ENCODE results near the gene LBX1. TPM values are rescaled to one million over a fixed set of nuclear protein-coding genes. Genes with fewer than 3 reads are reported as not detected.

LBX1 gene
- total RNA-seq, 2 donors from 2014 or later = not detected

DNA sequence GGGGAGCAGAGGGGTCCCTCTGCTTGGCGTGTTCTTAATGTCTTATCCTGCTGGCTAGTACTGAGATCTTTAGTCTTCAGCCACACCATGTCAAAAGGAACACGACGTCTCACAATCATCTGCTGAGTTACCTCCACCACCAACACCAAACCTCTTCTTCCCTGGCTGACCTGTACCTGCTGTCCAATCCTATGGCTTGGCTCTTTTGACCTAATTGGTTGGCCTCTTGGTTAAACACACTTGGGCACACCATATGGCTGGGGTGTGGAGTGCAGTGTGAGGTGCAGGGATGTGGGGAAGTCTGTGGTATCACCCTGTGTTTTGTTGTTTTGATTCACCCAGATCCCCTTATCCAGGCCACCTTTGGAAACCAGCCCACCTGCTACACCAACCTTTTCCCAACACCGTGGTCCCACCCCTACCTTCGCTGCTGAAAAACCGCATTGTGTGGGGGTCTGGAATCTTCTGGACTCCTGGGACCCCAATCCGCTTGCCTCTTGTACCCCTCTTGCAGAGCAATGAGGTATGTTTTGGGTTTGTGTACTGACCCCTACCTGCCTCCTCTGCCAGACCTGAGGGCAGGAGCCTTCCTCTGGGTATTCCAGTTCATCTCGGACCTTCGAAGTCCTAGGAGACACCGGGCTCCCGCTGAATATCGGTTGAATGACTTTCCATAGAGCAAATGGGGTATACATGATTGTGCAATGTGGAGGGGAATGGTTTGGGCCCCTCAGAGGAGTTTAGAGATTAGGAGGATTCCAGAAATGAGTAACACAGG, 2.8 kb upstream of the LBX1 start:
- TF ChIP-seq, protein P1, sequence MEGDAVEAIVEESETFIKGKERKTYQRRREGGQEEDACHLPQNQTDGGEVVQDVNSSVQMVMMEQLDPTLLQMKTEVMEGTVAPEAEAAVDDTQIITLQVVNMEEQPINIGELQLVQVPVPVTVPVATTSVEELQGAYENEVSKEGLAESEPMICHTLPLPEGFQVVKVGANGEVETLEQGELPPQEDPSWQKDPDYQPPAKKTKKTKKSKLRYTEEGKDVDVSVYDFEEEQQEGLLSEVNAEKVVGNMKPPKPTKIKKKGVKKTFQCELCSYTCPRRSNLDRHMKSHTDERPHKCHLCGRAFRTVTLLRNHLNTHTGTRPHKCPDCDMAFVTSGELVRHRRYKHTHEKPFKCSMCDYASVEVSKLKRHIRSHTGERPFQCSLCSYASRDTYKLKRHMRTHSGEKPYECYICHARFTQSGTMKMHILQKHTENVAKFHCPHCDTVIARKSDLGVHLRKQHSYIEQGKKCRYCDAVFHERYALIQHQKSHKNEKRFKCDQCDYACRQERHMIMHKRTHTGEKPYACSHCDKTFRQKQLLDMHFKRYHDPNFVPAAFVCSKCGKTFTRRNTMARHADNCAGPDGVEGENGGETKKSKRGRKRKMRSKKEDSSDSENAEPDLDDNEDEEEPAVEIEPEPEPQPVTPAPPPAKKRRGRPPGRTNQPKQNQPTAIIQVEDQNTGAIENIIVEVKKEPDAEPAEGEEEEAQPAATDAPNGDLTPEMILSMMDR (IDR thresholded peaks at IDR 0.05) = no peak
- no peaks in the 10 kb centered on the region for H3K9me3 ChIP-seq
- DNase-seq = no peak
- no peak overlapping the region for H3K27ac ChIP-seq
- H3K4me1 ChIP-seq = peaks cover 10% of the 10 kb centered on the region
- intact Hi-C loops (cut with DNase I) = no loop called here
- H3K9ac ChIP-seq (ENCODE audit: low read depth in 2 of 2, low read length in 2 of 2) = no peak overlapping the region
- H3K4me3 ChIP-seq = no peak overlapping the region
- no peaks in the 10 kb centered on the region for H3K36me3 ChIP-seq
- H3K27me3 ChIP-seq = peaks cover 99% of the 10 kb centered on the region

DNA sequence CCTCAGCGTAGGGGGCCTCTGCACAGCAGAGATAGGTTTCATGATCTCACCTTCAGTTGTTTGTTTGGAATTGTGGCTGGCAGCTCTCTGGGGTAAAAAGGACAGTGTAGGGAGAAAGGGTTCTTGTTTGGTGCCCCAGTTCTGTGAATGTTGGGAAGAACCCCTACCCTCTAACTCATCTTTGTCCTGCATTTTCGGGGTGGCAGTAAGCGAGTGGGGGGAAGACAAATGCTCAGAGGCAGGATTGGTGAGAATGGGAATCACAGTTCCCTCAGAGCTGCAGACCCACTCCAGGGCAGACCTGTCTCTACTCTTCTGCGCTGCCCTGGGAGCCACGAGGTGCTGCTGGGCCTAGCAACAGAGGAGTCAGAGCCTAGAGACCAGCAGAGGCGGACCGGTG, 1.8 kb upstream of the LBX1 start:
- TF ChIP-seq, protein P1 (IDR thresholded peaks at IDR 0.05) = no peak
- Histone ChIP-seq H3K27ac (no peak overlapping the region), H3K4me1 (peaks cover 18% of the 10 kb centered on the region), H3K9me3 (no peaks in the 10 kb centered on the region), H3K27me3 (peaks cover 99% of the 10 kb centered on the region), H3K36me3 (no peaks in the 10 kb centered on the region), H3K9ac (ENCODE audit: low read depth in 2 of 2, low read length in 2 of 2) (no peak overlapping the region), H3K4me3 (no peak overlapping the region)
- intact Hi-C loops (cut with DNase I) = no loop called here
- DNase-seq = no peak

DNA sequence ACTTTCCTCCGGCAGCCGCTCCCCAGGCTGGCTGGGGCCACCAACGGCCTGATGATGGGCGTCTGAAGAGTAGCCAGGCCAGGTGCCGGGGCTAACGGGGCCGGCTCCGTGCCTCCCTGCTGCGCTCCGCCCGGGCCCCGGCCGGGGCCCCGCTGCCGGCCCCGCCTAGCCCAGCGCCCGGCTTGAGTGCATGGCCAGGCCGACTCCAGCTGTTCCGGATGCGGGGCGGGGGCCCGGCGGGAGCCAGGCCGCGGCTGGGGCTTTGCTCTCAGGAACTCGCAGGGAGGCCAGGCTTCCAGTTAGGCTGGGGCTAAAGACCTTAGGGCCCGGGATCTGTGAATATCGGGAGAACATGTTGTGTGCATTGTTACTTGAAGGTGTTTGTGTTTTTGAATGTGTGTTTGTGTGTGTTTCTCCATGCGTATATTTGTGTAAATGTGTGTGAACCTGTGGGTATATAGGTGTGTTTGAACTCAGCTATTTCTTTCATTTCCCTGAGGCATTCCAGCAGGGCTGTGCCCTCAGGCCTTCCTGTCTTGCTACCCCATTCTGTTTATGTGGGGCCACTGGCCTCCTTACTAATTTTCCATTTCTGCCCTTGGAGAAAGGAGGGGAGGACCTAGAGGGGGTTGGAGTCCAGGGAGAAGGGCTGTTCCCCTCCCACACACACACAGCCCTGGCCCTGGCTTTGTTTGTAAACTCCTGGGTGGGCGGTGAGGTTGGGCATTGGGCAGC, 1.1 kb upstream of the LBX1 start:
- H3K27ac ChIP-seq = no peak overlapping the region
- no peak for DNase-seq
- no peaks in the 10 kb centered on the region for H3K36me3 ChIP-seq
- no peaks in the 10 kb centered on the region for H3K9me3 ChIP-seq
- no peak overlapping the region for H3K9ac ChIP-seq (ENCODE audit: low read depth in 2 of 2, low read length in 2 of 2)
- H3K4me1 ChIP-seq = peaks cover 18% of the 10 kb centered on the region
- intact Hi-C loops (cut with DNase I) = no loop called here
- no peak overlapping the region for H3K4me3 ChIP-seq
- H3K27me3 ChIP-seq = peaks cover 99% of the 10 kb centered on the region
- TF ChIP-seq, protein P1 (IDR thresholded peaks at IDR 0.05) = no peak

DNA sequence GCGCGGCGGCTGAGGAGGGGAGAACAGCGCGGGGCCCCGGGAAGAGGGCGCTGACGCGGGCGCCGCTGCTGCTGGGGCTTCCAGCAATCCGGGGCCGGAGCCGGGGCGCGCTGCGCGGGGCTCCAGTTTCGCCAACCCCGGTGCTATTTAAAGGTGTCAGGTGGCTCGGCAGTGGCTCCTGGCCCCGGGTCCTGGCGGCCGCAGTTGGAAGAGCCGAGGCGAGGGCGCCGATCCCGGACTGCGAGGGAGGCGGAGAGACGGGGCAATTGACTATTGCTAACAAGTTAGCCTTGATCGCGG, 347 bp downstream of the LBX1 start:
- H3K4me1 ChIP-seq = peaks cover 18% of the 10 kb centered on the region
- H3K9ac ChIP-seq (ENCODE audit: low read depth in 2 of 2, low read length in 2 of 2) = no peak overlapping the region
- intact Hi-C loops (cut with DNase I) = no loop called here
- no peak overlapping the region for H3K4me3 ChIP-seq
- peaks cover 99% of the 10 kb centered on the region for H3K27me3 ChIP-seq
- no peaks in the 10 kb centered on the region for H3K9me3 ChIP-seq
- no peak for DNase-seq
- H3K27ac ChIP-seq = no peak overlapping the region
- TF ChIP-seq, protein P1 (IDR thresholded peaks at IDR 0.05) = no peak
- H3K36me3 ChIP-seq = no peaks in the 10 kb centered on the region

DNA sequence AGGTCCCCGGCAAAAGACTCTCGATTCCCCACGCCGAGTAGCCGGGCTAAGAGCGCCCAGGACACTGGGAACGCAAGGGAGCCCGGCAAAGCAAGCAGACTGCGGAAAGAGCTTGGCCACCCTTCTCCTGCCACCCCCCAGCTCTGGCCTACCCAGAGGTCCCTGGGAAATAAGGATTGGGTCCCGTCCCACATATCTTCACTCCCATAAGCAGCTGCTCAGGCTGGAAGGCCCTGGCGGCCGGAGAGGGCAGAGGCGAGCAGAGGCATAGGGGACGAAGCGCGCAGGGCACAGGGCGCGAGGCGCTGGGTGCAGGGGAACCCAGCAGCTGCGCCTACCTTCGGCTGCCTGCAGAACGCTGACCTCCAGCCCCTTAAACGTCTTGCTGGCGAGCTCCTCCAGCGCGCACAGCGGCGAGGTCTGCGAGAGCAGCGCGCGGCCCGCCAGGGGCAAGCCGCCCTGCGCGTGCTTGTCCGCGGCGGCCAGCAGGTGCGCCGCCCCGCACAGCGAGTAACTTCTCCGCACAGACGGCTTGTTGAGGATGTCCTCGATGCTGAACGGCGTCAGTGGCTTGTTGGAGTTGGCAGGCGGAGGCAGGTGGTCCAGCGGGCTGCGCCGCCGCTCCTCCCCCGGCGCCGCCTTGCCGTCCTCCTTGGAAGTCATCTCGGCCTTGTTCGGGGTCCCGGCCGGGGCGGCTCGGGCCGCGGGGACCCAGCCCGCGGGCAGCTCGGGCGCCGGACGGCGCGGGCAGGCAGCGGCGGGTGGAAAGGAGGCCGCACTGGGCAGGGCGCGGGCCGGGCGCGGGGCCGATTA, 904 bp downstream of the LBX1 start:
- Histone ChIP-seq H3K4me3 (no peak overlapping the region), H3K9me3 (no peaks in the 10 kb centered on the region), H3K27ac (no peak overlapping the region), H3K36me3 (no peaks in the 10 kb centered on the region), H3K4me1 (peaks cover 18% of the 10 kb centered on the region), H3K27me3 (peaks cover 99% of the 10 kb centered on the region), H3K9ac (ENCODE audit: low read depth in 2 of 2, low read length in 2 of 2) (no peak overlapping the region)
- no peak for DNase-seq
- TF ChIP-seq, protein P1 (IDR thresholded peaks at IDR 0.05) = no peak
- intact Hi-C loops (cut with DNase I) = no loop called here

Measured in colonic mucosa (tissue), 4 donors.